D721Med (cell line): ENCODE data around the gene GNPTAB.
"Not testable (repeated sequence)": the region's sequence is repeated elsewhere in the genome, so short reads cannot be mapped to it uniquely, and the experiment has no call there.

Experiments used
- DNase-seq: peaks from one replicate; pipeline ENCODE4 v3.0.0; 2011; ENCODE audit warnings: low spot score; ENCODE audit not compliant: insufficient read length
- FAIRE-seq: peaks from 2 replicates; lab custom pipeline; 2011; peaks lifted over from hg19 to GRCh38; lab: Jason Lieb, UNC
- TF ChIP-seq, protein P1 (sequence below): IDR thresholded peaks from 2 replicates; pipeline ENCODE4 v1.5.1; 2012; ENCODE audit warnings: mild to moderate bottlenecking, control low read depth; ENCODE audit not compliant: insufficient read depth; ENCODE audit errors: missing control alignments

GNPTAB gene

DNA sequence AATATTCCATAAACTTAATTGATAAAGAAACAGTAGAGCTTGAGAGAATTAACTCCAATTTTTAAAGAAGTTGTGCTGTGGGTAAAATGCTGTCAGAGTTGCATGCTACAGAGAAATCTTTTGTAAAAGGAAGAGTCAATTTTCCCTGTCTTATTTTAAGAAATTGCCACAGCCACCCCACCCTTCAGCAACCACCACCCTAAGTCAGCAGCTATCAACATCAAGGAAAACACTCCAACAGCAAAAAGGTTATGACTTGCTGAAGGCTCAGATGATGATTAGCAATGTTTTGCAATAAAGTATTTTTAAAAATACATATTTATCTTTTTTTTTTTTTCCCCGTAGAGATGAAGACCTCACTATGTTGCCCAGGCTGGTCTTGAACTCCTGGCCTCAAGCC is 40.2 kb upstream of the GNPTAB start:
- DNase-seq (no peak), FAIRE-seq (no peak)
- TF ChIP-seq, protein P1, sequence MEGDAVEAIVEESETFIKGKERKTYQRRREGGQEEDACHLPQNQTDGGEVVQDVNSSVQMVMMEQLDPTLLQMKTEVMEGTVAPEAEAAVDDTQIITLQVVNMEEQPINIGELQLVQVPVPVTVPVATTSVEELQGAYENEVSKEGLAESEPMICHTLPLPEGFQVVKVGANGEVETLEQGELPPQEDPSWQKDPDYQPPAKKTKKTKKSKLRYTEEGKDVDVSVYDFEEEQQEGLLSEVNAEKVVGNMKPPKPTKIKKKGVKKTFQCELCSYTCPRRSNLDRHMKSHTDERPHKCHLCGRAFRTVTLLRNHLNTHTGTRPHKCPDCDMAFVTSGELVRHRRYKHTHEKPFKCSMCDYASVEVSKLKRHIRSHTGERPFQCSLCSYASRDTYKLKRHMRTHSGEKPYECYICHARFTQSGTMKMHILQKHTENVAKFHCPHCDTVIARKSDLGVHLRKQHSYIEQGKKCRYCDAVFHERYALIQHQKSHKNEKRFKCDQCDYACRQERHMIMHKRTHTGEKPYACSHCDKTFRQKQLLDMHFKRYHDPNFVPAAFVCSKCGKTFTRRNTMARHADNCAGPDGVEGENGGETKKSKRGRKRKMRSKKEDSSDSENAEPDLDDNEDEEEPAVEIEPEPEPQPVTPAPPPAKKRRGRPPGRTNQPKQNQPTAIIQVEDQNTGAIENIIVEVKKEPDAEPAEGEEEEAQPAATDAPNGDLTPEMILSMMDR, result no peak

DNA sequence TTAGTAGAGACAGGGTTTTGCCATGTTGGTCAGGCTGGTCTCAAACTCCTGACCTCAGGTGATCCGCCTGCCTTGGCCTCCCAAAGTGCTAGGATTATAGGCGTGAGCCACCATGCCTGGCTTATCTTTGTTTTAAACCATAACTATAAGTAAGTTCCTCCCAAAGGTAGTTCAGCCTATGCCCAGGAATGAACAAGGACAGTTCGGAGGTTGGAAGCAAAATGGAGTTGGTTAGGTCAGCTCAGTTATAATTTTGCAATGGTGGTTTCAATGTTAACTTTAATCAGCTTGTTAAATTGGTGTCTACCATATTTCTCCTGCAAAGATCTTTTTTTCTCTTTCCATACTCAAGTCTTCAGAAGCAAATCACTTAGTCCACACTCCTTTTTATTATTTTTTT is 36.9 kb upstream of the GNPTAB start:
- not testable (repeated sequence) for FAIRE-seq, DNase-seq

DNA sequence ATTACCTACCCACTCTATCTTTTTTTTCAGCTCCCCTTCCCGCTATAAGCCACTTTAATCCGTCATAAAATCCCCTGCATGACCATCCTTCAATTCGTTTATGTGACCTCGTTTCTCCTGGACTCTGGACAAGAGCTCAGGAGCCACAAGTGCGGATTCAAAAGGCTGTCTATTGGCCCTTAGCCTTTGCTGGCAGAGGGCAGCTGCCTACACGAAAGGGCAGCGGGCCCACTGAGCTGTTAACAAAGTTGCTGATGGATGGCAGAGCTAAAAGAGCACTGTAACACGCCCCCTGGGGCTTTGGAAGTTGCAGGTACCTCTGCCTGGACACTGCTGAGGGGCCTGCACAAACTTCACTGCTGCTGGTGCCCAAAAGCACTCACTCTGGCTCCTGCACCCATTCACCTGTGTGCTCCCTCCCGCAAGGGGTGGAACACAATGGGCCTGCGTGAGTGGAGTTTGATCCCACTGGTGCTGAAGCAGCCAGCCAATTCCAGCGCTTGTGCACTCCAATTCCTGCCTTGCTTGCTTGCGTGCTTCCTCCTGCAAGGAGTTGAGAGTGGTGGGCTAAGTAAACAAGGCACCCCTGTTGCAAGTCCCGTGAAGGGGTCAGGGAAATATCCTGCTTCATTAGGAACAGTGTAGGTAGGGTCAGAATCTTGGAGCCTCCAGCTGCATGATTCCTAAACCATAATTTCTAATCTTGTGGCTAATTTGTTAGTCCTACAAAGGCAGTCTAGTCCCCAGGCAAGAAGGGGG is 36.0 kb upstream of the GNPTAB start:
- FAIRE-seq, result no peak
- TF ChIP-seq, protein P1, result no peak
- no peak for DNase-seq

DNA sequence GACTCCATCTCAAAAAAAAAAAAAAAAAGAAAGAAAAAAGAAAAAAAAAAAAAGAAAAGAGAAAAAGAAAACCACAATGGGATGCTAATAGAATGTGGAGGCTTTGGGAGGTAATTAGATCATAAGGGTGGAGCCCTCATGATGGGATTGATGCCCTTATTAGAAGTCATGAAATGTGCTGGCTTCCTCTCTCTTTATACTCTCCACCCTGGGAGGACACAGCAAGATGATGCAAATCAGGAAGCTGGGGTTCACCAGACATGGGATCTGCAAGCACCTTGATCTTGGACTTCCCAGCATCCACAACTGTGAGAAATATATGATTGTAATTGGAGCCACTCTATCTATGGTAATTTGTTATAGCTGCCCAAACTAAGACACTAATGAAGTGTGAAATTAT is 33.2 kb upstream of the GNPTAB start:
- DNase-seq, result no peak
- TF ChIP-seq, protein P1, result no peak
- FAIRE-seq, result no peak

DNA sequence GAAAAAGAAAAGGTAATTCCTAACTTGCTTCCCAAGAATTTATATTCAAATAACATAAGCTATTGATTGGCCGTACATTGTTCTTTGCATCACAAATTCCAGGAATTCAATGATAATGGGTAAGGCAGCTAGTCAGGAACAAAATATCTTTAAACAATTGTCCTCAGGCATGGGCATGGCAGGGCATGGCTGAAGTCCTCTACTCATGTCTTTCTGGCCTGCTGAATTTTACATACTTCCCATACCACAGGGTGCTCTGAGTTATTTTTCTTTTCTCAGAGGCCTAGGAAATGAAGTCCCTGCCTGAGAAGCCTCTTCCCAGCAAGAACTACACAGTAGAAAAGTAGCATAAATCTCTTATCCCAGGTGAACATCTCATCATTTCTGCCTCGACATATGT is 31.5 kb upstream of the GNPTAB start:
- TF ChIP-seq, protein P1, result no peak
- FAIRE-seq, result no peak
- no peak for DNase-seq

DNA sequence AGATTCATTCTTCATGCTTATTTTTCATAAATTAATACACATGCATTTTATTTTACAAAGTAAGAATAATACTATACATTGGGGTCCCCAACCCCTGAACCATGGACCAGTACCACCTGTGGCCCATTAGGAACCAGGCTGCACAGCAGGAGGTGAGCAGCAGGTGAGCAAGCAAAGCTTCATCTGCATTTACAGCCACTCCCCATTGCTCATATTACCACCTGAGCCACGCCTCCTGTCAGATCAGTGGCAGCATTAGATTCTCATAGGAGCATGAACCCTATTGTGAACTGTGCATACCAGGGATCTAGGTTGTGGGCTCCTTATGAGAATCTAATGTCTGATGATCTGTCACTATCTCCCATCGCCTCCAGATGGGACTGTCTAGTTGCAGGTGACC is 30.9 kb upstream of the GNPTAB start:
- FAIRE-seq, DNase-seq: not testable (repeated sequence)

DNA sequence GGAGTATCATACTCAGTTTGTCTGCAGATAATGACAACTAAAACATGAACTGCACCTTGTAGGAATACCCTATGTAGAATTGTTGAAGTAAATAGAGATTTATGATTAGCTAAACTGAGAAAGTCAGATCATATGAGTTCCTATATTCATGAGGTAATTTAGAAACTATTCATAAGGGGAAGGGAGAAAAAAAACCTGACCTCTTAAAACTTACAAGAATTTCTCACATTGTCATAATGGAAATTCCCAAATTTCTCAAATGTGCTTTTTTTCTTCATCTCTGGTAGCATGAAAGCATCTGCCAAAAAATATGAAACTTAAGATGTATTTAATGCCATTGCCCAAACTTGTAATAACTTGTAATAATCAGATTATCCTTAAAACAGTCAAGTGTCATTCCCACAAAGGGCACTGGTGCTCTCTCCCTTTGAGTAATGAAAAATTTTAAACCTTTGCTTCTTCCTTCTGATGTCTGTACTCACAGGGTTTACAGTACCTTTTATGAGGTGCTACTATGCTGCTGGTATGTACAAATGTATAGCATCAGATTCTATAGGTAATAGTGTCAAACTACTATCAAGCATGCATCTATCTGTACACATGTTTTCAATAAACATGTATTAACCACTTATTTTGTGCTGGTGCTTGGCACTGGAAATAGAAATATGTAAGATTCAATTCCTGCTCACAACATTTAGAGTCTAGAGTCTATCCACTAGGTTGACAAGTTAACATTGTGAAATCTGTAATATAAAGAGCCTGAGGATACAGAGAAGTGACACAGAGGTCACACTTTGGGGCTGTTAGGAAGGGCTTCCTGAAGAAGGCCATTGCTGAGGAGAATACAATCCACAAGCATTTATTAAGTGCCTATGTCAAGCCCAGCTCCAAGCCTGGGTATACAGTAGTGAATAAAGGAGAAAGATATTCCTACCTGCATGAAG is 29.2 kb upstream of the GNPTAB start:
- TF ChIP-seq, protein P1, result no peak
- no peak for DNase-seq
- no peak for FAIRE-seq

DNA sequence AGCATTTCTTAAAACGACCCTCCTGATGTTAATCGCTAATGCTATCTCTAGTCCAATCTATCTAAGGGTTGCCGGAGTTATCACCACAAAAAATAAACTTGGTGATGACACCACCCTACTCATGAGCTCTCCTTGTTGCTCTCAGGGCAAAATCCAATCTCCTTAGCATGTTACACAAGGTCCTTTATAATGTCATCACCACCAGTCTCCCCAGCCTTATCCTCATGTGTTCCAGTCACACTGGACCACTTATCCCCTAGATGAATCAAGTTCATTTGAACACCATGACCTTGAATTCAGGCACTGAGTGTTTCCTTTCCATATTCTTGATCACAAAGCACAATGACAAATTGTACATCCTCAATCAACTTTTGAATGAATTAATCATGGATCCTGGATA is 27.6 kb upstream of the GNPTAB start:
- no peak for FAIRE-seq
- TF ChIP-seq, protein P1, result no peak
- DNase-seq, result no peak
